Gastroesophageal sphincter (tissue), 4 donors: ENCODE measurements around the gene COMMD10. TPM values are rescaled to one million over a fixed set of nuclear protein-coding genes. Genes with fewer than 3 reads are reported as not detected.
A peak's percentile ranks its signal among the peaks of the same experiment; 100 is the strongest.

Source experiments
- ATAC-seq: fragments of 150-250 bp; one replicate; pipeline ENCODE4 v1.9.1; 2016; ENCODE audit warnings: mild to moderate bottlenecking, moderate library complexity
- H3K27ac ChIP-seq, 4 donors: fragments of 200-600 bp; sonication (generic) in 3 of 4; 1 replicate in 3 of 4; 2 replicates in 1 of 4; pipeline ENCODE4 v1.5.1; 2016 to 2019
- H3K27me3 ChIP-seq: fragments of 200-600 bp; sonication (generic); one replicate; pipeline ENCODE4 v1.5.1; 2019
- H3K36me3 ChIP-seq, 2 donors: fragments of 200-600 bp; sonication (generic); one replicate each; pipeline ENCODE4 v1.5.1; 2019; ENCODE audit warnings: control low read depth in 1 of 2
- H3K4me1 ChIP-seq, 3 donors: fragments of 200-600 bp; sonication (generic); 1 replicate in 2 of 3; 2 replicates in 1 of 3; pipeline ENCODE4 v1.5.1; 2016 to 2019; ENCODE audit warnings: control low read depth in 2 of 3
- H3K4me3 ChIP-seq, 2 donors: fragments of 200-600 bp; sonication (generic); one replicate each; pipeline ENCODE4 v1.5.1; 2019; ENCODE audit warnings: mild to moderate bottlenecking in 1 of 2, moderate library complexity in 1 of 2
- H3K9me3 ChIP-seq, 3 donors: fragments of 200-600 bp; sonication (generic); one replicate each; pipeline ENCODE4 v1.5.1; 2017 to 2019; ENCODE audit warnings: control low read depth in 2 of 3
- CTCF ChIP-seq, 4 experiments: fragments of 200-600 bp in 2 of 4; fragments of 450-650 bp in 2 of 4; sonication (generic) in 1 of 4; IDR thresholded peaks; one replicate each; pipeline ENCODE4 v1.5.1; 2017 to 2019; ENCODE audit warnings: antibody characterized with exemption in 4 of 4, mild to moderate bottlenecking in 2 of 4, moderate library complexity in 2 of 4
- EP300 ChIP-seq: sonication (generic); formaldehyde crosslinking; IDR thresholded peaks from one replicate; pipeline ENCODE4 v1.6.1; 2017; ENCODE audit warnings: antibody characterized with exemption, mild to moderate bottlenecking
- POLR2A ChIP-seq, 2 donors: fragments of 450-650 bp; IDR thresholded peaks; one replicate each; pipeline ENCODE4 v1.6.1; 2017; ENCODE audit warnings: antibody characterized with exemption in 2 of 2, mild to moderate bottlenecking in 2 of 2, moderate library complexity in 1 of 2
- POLR2AphosphoS5 ChIP-seq: sonication (generic); formaldehyde crosslinking; IDR thresholded peaks from one replicate; pipeline ENCODE4 v1.6.1; 2017; ENCODE audit warnings: antibody characterized with exemption
- WGBS, 2 donors: methylation state at CpG; one replicate each; pipeline ENCODE4 v1.1.5; 2018; ENCODE audit warnings: low coverage in 1 of 2; 5-methylcytosine and 5-hydroxymethylcytosine counted together
- total RNA-seq, 4 donors: library from RNA; depleted of rRNA; stranded (reverse); fragments of >200 nt; gene quantifications; one replicate each; pipeline ENCODE4 v1.1.0, GENCODE V29; 2016

The COMMD10 gene
- total RNA-seq, 4 donors from 2014 or later = 26.4 to 48.3 (median 29.6) TPM

- Histone ChIP-seq H3K9me3 (peaks cover 0 to 7% (median 0%) of the 10 kb centered on the region in 3 donors), H3K27me3 (no peaks in the 10 kb centered on the region), H3K4me3 (no peak overlapping the region), H3K4me1 (peaks cover 0 to 6% (median 0%) of the 10 kb centered on the region in 3 donors), H3K36me3 (no peaks in the 10 kb centered on the region), H3K27ac (no peak overlapping the region)
- peak; percentile 39 for ATAC-seq
- 78 to 81% methylated on average over 1 to 2 of the region's 2 CpGs for WGBS, 2 donors
- no peak for TF ChIP-seq CTCF (IDR thresholded peaks at IDR 0.05)
- no peak for TF ChIP-seq POLR2A (IDR thresholded peaks at IDR 0.05)
- TF ChIP-seq EP300 = no peak
- TF ChIP-seq POLR2AphosphoS5 = no peak
Measured at GRCh38 chr5:116271446-116272025, 186.7 kb downstream of the COMMD10 start.

GRCh38 chr5:116272281-116272941 is 187.6 kb downstream of the COMMD10 start:
- Histone ChIP-seq H3K4me3 (no peak overlapping the region), H3K4me1 (peaks cover 0 to 6% (median 0%) of the 10 kb centered on the region in 3 donors), H3K9me3 (peaks cover 0 to 15% (median 0%) of the 10 kb centered on the region in 3 donors), H3K27me3 (no peaks in the 10 kb centered on the region), H3K27ac (peak overlapping the region in 3 of 4 donors; percentile 3 to 24 (median 4)), H3K36me3 (no peaks in the 10 kb centered on the region)
- TF ChIP-seq CTCF (IDR thresholded peaks at IDR 0.05) (peak in 2 of 4 experiments; percentile 15 to 27), EP300 (no peak), POLR2AphosphoS5 (no peak)
- peak; percentile 75 for ATAC-seq
- WGBS, 2 donors = 70 to 94% methylated on average over 3 to 5 of the region's 5 CpGs

- H3K9me3 ChIP-seq = peaks cover 0 to 19% (median 0%) of the 10 kb centered on the region in 3 donors
- TF ChIP-seq CTCF (IDR thresholded peaks at IDR 0.05) (no peak), POLR2A (IDR thresholded peaks at IDR 0.05) (no peak), EP300 (no peak), POLR2AphosphoS5 (no peak)
- H3K4me3 ChIP-seq = no peak overlapping the region
- WGBS, 2 donors = 7 to 19% methylated on average over 1 of the region's 1 CpG
- ATAC-seq = no peak
- no peaks in the 10 kb centered on the region for H3K36me3 ChIP-seq
- peaks cover 0 to 6% (median 0%) of the 10 kb centered on the region in 3 donors for H3K4me1 ChIP-seq
- H3K27me3 ChIP-seq = no peaks in the 10 kb centered on the region
- H3K27ac ChIP-seq = no peak overlapping the region
Measured at GRCh38 chr5:116273448-116274242, 188.8 kb downstream of the COMMD10 start.

GRCh38 chr5:116274251-116274650 is 189.4 kb downstream of the COMMD10 start:
- Histone ChIP-seq H3K4me3 (no peak overlapping the region), H3K27ac (no peak overlapping the region), H3K4me1 (peaks cover 0 to 6% (median 0%) of the 10 kb centered on the region in 3 donors), H3K27me3 (no peaks in the 10 kb centered on the region), H3K9me3 (peaks cover 0 to 19% (median 0%) of the 10 kb centered on the region in 3 donors), H3K36me3 (no peaks in the 10 kb centered on the region)
- TF ChIP-seq POLR2A (IDR thresholded peaks at IDR 0.05) = no peak
- TF ChIP-seq EP300 = no peak
- no peak for TF ChIP-seq POLR2AphosphoS5
- TF ChIP-seq CTCF (IDR thresholded peaks at IDR 0.05) = no peak
- WGBS, 2 donors = 88 to 100% methylated on average over 1 of the region's 1 CpG
- ATAC-seq = no peak
